Measurements from ENCODE around the gene BTNL3. TPM values are rescaled to one million over a fixed set of nuclear protein-coding genes. Genes with fewer than 3 reads are reported as not detected.

BTNL3 gene
- polyA plus RNA-seq, 1 of the 3 experiments (the other 2 are of a cell fraction): not detected

DNA sequence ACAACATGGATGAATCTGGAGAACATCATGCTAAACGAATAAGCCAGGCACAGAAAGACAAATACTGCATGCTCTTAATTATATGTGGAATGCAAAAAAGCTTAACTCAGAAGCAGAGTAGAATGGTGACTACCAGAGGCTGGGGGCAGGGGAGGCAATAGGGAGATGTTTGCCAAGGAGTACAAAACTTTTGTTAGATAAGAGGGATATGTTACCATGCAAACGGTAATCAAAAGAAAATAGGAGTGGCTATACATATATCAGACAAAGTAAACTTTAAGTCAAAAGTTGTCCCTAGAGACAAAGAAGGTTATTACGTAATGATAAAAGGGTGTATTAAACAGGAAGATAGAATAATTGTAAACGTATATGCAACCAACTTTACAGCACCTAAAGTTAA is 17.8 kb upstream of the BTNL3 start:
- H4K20me1 ChIP-seq (ENCODE audit: insufficient read depth): no peaks in the 10 kb centered on the region
- TF ChIP-seq TCF12 (IDR thresholded peaks at IDR 0.05): no peak
- no peak for TF ChIP-seq RFX5 (IDR thresholded peaks at IDR 0.05; ENCODE audit: low read length)
- no peak for TF ChIP-seq GABPA (IDR thresholded peaks at IDR 0.05; ENCODE audit: low read depth)
- TF ChIP-seq MEF2A (IDR thresholded peaks at IDR 0.05; ENCODE audit: borderline replicate concordance, low read depth): no peak
- TF ChIP-seq SIN3A (IDR thresholded peaks at IDR 0.05; ENCODE audit: borderline replicate concordance, low read depth, low read length): no peak
- TF ChIP-seq EP300 (IDR thresholded peaks at IDR 0.05; ENCODE audit: borderline replicate concordance in 1 of 2, low read depth in 1 of 2, low read length in 1 of 2): no peak
- no peak for TF ChIP-seq GATA2 (CRISPR knock-in tag; IDR thresholded peaks at IDR 0.05)
- TF ChIP-seq POLR2AphosphoS5 (IDR thresholded peaks at IDR 0.05; ENCODE audit: low read depth, low read length): no peak
- TF ChIP-seq MXI1 (IDR thresholded peaks at IDR 0.05; ENCODE audit: low read depth, low read length): no peak
- TF ChIP-seq EZH2phosphoT487 (IDR thresholded peaks at IDR 0.05; ENCODE audit: borderline replicate concordance, low read depth): no peak
- TF ChIP-seq, protein P1, sequence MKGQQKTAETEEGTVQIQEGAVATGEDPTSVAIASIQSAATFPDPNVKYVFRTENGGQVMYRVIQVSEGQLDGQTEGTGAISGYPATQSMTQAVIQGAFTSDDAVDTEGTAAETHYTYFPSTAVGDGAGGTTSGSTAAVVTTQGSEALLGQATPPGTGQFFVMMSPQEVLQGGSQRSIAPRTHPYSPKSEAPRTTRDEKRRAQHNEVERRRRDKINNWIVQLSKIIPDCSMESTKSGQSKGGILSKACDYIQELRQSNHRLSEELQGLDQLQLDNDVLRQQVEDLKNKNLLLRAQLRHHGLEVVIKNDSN (IDR thresholded peaks at IDR 0.05; ENCODE audit: borderline replicate concordance, low read depth): no peak
- POLR2A ChIA-PET: no interaction called here
- no peaks in the 10 kb centered on the region for H3K9me2 ChIP-seq
- no peaks in the 10 kb centered on the region for H3K36me3 ChIP-seq (replicated peaks in 1 of 2; ENCODE audit: control insufficient read depth in 1 of 2, insufficient read depth in 2 of 2, low read length in 1 of 2)
- H3K4me1 ChIP-seq (ENCODE audit: control insufficient read depth in 1 of 2, insufficient read depth in 2 of 2, low read depth in 1 of 2, low read length in 1 of 2): no peaks in the 10 kb centered on the region
- H3K9me3 ChIP-seq: no peaks in the 10 kb centered on the region
- WGBS (ENCODE audit: low lambda C conversion rate): 18% methylated on average over 4 of the region's 4 CpGs
- no peak overlapping the region for H2AFZ ChIP-seq (ENCODE audit: low read depth)
- H3K27ac ChIP-seq (ENCODE audit: low read depth in 2 of 2, low read length in 1 of 2): no peak overlapping the region
- H3K4me2 ChIP-seq: no peak overlapping the region
- no peak for DNase-seq
- H3K9ac ChIP-seq: no peak overlapping the region
- H3K27me3 ChIP-seq (ENCODE audit: insufficient read depth): no peaks in the 10 kb centered on the region
- H3K79me2 ChIP-seq (ENCODE audit: insufficient read depth): no peaks in the 10 kb centered on the region
- CTCF ChIA-PET: no interaction called here
- no peak overlapping the region for H3K4me3 ChIP-seq (ENCODE audit: low read depth in 2 of 2, low read length in 1 of 2)
- H3F3A ChIP-seq (replicated peaks; ENCODE audit: insufficient read depth): no peaks in the 10 kb centered on the region

DNA sequence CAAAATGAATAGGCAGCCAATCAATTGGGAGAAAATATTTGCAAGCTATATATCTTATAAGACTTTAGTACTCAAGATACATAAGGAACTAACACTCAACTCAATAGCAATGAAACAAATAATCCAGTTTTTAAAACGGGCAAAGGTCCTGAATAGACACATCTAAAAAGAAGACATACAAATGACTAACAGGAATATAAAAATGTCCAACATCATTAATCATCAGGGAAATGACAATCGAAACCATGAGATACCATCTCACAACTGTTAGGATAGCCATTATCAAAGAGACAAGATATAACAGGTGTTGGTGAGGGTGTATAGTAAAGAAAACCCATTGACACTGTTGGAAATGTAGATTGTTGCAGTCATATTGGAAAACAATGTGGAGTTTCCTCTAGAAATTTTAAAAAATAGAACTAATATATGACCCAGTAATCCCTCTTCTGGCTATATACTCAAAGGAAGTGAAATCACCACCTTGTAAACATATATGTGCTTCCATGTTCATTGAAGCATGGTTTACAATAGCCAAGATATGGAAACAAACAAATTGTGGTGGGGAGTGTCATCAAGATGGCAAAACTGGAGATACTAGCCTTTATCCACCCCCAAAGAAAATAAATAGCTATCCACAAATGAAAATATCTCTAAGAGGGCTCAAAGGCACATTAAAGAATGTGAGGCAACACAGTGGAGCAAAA is 13.9 kb upstream of the BTNL3 start:
- H3K4me1 ChIP-seq (ENCODE audit: control insufficient read depth in 1 of 2, insufficient read depth in 2 of 2, low read depth in 1 of 2, low read length in 1 of 2): no peaks in the 10 kb centered on the region
- DNase-seq: no peak
- no peak overlapping the region for H3K4me2 ChIP-seq
- WGBS (ENCODE audit: low lambda C conversion rate): 3% methylated on average over 2 of the region's 2 CpGs
- H3K9me2 ChIP-seq: no peaks in the 10 kb centered on the region
- H3K27ac ChIP-seq (ENCODE audit: low read depth in 2 of 2, low read length in 1 of 2): no peak overlapping the region
- H3K9me3 ChIP-seq: no peaks in the 10 kb centered on the region
- no peaks in the 10 kb centered on the region for H4K20me1 ChIP-seq (ENCODE audit: insufficient read depth)
- no peaks in the 10 kb centered on the region; the same call in 1 of the 2 replicates for H3K27me3 ChIP-seq (ENCODE audit: insufficient read depth)
- no peak overlapping the region for H3K4me3 ChIP-seq (ENCODE audit: low read depth in 2 of 2, low read length in 1 of 2)
- ChIA-PET CTCF (no interaction called here), POLR2A (no interaction called here)
- H2AFZ ChIP-seq (ENCODE audit: low read depth): no peak overlapping the region
- H3K9ac ChIP-seq: no peak overlapping the region
- H3F3A ChIP-seq (replicated peaks; ENCODE audit: insufficient read depth): no peaks in the 10 kb centered on the region
- TF ChIP-seq TEAD4 (IDR thresholded peaks at IDR 0.05; ENCODE audit: borderline replicate concordance, insufficient read depth) (no peak), MAX (IDR thresholded peaks at IDR 0.05; ENCODE audit: low read depth) (no peak), FOXJ3 (CRISPR knock-in tag; IDR thresholded peaks at IDR 0.05) (no peak), ZBTB33 (IDR thresholded peaks at IDR 0.05; ENCODE audit: borderline replicate concordance, low read depth) (no peak), RAD21 (IDR thresholded peaks at IDR 0.05; ENCODE audit: low read length) (no peak), MXI1 (IDR thresholded peaks at IDR 0.05; ENCODE audit: low read depth, low read length) (no peak), JUND (IDR thresholded peaks at IDR 0.05) (no peak), SIN3A (IDR thresholded peaks at IDR 0.05; ENCODE audit: borderline replicate concordance, low read depth, low read length) (no peak), SMC3 (IDR thresholded peaks at IDR 0.05; ENCODE audit: low read depth, low read length) (no peak), MEF2A (IDR thresholded peaks at IDR 0.05; ENCODE audit: borderline replicate concordance, low read depth) (no peak)
- TF ChIP-seq, protein P2, sequence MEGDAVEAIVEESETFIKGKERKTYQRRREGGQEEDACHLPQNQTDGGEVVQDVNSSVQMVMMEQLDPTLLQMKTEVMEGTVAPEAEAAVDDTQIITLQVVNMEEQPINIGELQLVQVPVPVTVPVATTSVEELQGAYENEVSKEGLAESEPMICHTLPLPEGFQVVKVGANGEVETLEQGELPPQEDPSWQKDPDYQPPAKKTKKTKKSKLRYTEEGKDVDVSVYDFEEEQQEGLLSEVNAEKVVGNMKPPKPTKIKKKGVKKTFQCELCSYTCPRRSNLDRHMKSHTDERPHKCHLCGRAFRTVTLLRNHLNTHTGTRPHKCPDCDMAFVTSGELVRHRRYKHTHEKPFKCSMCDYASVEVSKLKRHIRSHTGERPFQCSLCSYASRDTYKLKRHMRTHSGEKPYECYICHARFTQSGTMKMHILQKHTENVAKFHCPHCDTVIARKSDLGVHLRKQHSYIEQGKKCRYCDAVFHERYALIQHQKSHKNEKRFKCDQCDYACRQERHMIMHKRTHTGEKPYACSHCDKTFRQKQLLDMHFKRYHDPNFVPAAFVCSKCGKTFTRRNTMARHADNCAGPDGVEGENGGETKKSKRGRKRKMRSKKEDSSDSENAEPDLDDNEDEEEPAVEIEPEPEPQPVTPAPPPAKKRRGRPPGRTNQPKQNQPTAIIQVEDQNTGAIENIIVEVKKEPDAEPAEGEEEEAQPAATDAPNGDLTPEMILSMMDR (IDR thresholded peaks at IDR 0.05): no peak
- TF ChIP-seq, protein P3, sequence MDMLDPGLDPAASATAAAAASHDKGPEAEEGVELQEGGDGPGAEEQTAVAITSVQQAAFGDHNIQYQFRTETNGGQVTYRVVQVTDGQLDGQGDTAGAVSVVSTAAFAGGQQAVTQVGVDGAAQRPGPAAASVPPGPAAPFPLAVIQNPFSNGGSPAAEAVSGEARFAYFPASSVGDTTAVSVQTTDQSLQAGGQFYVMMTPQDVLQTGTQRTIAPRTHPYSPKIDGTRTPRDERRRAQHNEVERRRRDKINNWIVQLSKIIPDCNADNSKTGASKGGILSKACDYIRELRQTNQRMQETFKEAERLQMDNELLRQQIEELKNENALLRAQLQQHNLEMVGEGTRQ (IDR thresholded peaks at IDR 0.05; ENCODE audit: borderline replicate concordance, low read depth, low read length): no peak
- H3K79me2 ChIP-seq (ENCODE audit: insufficient read depth): no peaks in the 10 kb centered on the region
- no peaks in the 10 kb centered on the region for H3K36me3 ChIP-seq (replicated peaks in 1 of 2; ENCODE audit: control insufficient read depth in 1 of 2, insufficient read depth in 2 of 2, low read length in 1 of 2)
